Measurements from ENCODE around the gene MIPEP.
"Not testable (repeated sequence)": the region's sequence is repeated elsewhere in the genome, so short reads cannot be mapped to it uniquely, and the experiment has no call there.

MIPEP gene

DNA sequence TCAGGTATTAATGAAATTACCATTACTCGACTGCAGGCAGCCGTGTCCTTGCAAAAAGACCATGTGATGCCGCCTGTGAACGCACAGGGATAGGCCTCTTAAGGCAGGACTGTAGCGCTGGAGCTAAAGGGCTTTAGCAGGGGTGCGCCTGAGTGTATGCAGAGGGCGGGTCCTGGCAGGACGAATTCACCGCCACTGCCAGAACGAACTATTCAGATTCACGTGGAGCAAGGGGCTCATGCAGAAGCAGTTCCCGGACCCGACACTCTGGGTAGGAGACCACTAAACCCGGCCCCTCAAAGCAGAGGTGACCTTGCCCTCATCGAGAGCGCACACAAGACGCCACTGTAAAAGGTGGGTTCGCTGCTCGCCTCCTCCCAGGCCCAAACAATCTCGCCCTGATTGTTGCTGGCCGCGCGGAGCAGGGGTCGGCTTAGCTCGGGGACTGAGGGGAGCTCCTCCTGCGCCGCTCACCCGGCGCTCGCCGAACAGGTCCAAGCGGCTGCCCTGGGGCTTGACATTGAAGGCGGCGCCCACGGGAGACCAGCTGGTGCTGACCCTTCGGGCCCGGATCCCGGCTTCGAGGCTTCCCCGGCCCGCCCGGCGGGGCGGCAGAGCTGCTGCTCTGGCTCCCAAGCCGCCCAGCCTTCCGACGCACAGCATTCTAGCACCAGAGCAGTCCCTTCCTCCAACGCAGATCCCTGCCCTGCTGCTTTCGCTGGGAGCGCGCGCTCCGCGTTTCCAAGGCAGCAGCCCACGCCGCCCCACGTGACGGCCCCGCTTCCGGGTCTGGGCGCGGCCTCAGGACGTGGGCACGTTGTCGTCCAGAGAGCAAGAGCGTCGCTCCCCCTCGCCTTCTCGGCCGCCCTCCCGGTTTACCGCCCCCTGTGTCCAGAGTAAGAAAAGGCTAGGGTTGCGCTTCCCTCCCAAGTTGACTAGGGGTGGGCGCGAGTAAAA is at the start of gene MIPEP:
MIPEP (minus strand) TSS at position 743 of the 957 bp plus-strand sequence; CDS start at position 663, 80 bp downstream.
- peak; percentile 76 for DNase-seq

DNA sequence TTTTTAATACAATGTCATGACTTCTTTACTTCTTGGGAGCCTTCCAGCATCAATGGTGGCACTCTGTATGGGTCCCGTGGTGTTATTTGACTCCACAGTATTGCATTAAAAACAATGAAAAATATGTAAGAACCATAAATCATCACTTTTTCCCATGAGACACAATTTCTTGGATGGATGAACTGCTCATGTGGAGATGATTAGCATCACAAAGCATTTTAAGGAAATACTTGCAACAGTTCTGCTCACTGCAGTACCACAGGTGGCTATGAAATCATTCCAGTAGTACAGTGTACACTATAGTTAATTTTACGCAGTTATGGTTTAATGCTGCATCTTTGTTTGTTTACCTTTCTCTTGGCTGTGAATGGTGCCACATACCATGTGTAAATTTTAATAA is 45.3 kb upstream of the MIPEP start:
- no peak for DNase-seq

DNA sequence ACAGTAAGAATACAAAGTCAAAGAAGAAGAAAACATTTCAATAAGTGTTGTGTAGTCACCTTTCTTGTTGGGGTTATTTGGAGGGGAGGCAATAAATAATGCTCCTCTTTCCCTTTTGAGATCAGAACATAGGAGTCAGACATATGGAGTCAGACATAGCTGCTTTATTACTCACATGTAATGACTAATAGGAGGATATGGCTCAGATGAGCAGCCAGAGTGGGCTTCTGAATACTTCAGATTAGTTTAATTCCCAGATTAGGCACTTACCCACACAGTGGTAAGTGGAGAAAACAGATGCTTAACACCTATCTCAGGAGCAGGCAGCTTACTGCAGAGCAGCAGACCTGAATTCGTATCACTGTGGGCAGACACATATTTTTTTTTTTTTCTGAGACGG is 39.8 kb upstream of the MIPEP start:
- no peak for DNase-seq

DNA sequence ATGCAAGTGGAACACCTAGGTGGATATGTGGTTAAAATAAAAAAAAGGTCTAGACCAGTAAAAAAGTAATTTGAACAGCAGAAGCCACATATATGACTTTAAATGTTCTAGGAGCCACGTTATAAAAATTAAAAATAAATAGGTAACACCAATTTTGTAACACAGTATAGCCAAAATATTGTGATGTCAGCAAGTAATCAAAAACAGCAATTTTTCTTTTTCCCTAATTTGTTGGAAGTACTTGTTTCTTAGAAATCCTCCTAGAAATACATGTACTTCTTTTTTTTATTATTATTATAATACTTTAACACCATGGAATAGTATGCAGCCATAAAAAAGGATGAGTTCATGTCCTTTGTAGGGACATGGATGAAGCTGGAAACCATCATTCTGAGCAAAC is 33.8 kb upstream of the MIPEP start:
- no peak for DNase-seq

DNA sequence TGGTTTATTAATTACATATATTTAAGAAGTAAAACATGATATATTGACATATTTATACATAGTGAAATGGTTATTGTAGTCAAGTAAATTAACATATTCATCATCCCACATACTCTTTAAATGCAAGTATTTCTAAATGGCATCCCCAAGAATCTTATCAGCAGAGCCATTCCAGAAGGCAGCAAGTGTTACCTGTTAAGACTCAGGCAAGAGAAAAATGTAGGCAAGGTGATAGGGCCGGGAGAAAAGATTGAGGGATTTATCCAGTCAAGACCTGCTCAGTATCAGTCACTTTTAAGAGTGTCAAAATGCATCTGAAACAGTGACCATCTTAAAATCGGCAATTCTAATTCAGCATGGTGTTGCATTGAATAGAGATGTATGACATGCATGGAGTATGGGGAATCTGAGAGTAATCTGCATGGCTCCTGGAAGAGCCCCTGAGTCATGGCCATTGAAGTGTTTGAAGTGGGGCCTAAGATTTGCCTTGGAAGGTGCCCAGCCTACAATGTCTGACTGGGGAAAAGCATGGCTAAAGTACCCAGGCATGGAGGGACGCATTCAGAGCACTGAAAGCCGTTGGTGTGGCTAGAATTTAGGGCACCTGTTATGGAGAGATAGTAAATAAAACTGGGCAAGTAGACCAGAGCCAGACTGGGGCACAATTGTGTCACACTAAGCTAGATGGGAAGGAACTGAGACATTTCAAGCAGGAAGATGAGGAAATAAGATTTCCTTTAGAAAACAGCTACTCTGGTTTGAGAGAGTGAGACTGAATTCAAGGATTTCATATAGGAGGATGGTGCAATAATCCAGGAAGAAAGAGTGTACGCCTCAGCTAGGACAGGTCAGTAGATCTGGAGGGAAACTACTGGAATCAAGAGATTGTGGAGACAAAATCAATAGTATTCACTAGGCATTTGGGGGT is 33.1 kb upstream of the MIPEP start:
- no peak for DNase-seq

DNA sequence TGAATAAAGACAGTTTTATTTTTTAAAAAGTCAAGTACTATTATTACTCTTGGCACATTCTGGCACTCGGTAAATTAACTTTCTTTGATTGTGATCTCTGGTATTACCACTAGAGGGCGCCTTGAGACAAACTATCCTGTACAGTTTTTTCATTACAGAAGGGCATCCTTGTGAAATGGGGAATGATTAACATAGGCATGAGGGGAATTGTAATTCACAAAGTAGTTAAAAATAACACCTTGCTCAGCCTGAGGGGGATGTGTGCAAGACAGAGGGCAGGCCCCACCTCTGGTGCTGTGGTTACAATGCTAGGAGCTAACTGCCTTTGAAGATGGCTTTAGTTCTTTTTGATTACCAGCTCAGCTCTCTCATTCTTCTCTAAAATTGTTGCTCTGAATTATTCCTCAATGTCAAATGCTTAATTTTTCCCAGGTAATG is 32.3 kb upstream of the MIPEP start:
- DNase-seq, result no peak

DNA sequence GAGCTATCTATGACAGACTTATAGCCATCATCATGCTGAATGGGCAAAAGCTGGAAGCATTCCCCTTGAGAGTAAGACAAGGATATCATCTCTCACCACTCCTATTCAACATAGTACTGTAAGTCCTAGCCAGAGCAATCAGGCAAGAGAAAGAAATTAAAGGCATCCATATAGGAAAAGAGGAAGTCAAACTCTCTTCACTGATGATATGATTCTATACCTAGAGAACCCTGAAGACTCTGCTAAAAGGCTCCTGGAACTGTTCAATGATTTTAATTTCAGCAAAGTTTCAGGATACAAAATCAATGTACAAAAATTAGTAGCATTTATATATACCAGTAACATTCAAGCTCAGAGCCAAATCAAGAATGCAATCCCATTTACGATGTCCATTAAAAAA is 29.8 kb upstream of the MIPEP start:
- DNase-seq, result no peak

DNA sequence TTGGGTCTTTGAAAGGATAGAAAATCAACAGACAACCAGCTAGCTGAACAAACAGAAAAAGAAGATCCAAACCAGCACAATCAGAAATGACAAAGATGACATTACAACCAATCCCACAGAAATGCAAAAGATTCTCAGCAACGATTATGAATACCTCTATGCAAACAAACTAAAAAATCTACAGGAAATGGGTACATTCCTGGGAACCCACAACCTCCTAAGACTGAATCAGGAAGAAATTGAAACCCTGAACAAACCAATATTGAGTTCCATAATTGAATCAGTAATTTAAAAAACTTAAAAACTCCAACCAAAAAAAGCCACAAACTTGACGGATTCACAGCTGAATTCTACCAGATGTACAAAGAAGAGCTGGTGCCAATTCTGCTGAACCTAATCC is 29.0 kb upstream of the MIPEP start:
- no peak for DNase-seq

DNA sequence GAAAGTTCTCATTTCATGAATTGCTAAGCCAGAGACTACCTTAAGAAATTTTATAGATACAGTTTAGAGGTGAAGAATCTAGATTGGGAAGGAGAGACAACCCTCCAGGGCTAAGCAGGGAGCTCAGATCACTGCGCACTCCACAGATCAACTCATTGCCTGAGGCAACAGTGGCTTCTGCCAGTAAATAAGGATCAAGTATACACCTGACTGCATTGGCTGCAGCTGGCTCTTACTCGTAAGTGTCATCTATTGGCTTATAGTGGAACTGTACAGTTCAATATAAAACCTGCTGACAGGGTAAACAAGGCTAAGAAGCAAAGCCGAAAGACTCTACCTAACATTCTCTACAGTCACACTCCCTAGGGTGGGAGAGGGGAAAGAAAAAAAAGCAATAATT is 26.1 kb upstream of the MIPEP start:
- DNase-seq, result peak; percentile 33

DNA sequence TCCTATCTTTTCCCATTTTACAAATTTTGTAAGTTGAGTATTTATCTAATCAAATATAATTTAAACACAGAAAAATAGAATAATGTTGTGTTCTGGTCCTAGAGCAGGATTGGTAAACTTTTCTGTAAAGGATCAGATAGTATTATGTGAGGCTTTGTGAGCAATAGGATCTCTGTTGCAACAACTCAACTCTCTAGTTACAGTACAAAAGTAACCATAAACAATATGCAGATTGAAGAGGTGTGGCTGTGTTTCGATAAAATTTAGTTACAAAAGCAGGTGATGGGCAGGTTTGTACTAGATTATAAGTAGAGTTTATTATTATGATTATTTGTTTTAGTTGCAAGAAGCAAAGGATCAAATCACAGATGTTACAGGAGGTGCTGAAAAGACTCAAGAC is 23.3 kb upstream of the MIPEP start:
- no peak for DNase-seq

DNA sequence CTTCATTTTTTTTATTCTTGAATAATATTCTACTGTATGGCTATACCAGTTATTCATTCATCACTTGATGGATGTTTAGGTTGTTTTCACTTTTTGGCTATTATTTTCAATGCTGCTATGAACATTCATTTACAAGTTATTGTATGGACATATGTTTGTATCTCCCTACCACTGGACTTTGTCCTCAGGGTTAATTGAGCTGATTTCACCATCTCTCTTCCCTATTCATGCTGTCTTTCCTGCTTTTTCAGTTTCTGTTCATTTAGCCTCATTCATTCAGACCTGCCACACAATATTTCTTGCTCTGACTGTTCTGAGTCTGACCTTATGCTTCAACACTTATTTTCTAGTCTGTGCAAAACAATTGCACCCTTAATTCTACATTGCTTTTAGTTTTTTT is 20.4 kb upstream of the MIPEP start:
- DNase-seq, result no peak

DNA sequence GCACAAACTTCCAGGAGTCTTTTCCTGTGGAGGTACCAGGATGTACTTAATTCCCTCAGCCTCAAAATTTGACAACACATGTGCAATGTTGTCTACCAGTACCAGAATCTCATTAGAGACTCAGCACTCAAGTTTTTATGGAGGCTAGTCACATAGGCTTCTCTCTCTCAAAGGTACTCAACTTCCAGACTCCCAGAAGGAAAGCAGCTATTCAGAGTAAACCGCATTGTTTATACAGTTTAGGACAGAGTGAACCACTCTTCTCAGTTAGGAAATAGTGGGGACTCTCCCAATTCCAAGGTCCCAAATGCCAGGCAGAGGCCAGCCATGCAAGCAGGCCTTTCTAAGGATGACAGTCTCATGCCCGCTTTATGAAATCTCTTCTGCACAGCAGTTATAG is 16.6 kb upstream of the MIPEP start:
- no peak for DNase-seq

DNA sequence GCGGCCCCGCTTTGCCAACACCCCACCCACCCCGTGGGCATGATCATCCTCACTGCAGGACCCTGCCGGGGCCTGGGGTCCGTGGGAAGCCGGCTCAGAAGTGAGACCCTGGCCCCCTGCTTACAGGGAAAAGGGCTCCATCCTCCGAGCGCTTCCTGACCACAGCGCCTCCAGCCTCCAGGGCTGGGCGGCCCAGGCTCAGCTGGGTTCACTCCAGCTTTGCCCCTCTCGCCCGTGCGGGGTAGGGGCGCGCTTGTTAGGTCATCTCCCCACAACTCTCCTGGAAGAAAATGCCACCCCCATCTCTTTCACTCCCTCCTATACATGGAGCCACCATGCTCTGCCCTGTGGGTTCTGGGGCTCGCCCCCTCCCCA is 14.7 kb upstream of the MIPEP start:
- no peak for DNase-seq

DNA sequence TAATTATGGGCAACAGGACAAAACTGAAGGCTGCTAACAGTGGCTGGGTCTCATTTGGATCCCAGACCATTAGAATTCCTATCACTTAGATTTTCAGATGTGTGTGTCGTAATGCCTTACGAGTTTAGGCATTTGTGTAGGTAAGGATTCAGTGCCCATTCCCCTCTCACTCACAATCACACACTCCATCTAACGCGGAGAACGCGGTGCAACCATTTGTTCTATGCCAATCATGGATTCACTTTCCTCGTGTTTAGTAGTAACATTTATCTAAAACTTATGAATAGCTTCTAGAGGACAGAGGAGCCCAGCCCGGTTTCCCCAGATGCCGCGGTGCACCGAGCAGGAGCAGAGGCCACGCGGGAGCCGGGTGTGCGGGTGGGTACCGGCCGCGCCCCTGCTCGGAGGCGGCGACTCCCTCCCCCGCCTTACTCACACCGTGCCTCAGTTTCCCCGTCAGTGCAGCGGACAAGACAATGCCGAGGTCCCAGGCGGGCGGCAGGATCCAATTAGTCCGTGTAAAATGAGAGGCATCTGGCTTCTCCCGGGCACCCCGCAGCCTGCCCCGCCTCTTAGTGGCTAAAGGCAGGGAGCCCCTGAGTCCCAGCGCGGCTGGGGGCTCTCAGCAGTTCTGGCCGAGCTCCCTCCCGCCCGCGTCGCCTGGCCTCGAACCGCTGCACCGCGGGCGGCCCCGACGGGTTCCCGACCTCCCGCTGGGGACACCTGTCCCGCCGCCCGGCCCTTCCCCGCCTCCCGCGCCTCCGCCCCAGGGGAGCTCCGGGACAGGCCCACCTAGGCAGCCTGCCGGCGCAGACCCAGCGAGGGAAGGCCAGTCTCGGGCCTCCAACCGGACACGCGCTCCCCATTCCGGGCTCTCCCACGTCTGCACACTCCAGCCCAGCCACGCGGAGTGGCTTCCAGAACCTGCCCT is 14.0 kb upstream of the MIPEP start:
- no peak for DNase-seq

DNA sequence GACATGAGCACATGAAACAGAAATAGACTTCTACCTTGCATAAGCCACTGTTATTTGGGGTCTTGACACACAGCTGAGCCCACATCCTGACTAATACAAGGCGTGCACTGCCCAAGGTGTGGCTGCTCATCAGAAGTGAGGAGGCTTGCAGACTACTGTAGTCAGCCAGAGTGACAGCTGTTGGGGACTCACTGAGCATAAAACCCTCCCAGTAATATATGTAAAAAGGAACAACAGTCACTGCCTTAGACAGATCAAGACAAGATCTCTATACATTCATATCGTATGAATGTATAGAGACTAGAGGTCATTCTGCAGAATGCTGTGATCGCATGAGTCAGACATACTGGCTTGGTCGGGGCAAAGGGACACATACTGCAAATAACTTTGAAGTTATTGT is 12.2 kb upstream of the MIPEP start:
- no peak for DNase-seq

DNA sequence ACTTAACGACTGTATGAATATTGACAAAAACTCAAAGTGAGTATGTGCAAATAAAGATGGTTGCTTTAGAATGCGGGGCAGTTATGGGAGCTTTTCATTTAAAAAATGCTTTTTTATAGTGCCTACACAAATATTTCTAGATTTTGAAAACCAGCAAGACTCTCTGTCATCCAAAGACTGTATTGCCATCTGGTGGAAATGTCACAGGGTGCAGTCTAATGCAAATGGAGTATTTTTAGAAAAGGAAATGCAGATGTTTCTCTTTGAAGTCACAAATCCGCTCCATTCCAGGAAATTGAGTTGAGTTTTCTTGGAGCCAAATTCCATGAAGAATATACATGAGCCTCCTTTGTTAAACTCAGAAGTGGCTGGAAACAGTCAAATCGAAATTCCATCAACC is 10.4 kb upstream of the MIPEP start:
- DNase-seq, result no peak

DNA sequence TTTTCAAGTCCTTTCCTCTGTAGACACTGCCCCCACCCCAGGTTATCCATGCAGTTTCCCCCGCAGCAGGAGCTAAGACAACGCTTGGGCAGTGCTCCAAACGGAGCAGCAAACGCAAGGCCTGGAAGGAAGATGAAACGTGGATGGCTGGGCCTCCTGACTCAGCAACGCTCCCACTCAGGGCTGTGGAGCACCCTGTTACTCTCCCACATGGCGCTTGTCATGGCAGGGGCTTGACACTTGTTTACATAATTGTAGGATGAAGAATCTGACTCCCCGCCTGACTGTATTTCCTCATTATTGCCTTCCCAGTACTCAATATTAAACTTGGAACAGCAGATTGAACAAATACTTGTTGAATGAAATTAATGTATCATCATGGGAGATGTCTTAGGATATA is 8.9 kb upstream of the MIPEP start:
- no peak for DNase-seq

DNA sequence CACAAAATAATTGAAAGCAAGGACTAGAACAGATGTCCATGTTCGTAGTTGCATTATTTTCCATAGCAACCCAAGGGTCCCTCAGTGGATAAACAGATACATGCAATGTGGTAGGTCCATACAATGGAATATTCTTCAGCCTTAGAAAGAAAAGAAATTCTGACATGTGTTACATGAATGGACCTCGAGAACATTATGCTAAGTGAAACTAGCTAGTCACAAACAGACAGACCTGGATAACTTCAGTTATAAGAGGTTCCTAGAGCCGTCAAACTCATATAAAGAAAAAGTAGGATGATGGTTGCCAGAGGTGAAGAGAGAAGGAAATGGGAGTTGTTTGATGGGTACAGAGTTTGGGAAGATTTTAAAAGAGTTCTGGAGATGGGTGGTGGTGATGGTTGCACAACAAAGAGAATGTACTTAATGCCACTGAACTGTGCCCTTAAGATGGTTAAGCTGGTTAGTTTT is 8.3 kb upstream of the MIPEP start, which contains the start of gene C1QTNF9B:
C1QTNF9B (minus strand) TSS at position 51 of the 468 bp plus-strand sequence.
- not testable (repeated sequence) for DNase-seq

DNA sequence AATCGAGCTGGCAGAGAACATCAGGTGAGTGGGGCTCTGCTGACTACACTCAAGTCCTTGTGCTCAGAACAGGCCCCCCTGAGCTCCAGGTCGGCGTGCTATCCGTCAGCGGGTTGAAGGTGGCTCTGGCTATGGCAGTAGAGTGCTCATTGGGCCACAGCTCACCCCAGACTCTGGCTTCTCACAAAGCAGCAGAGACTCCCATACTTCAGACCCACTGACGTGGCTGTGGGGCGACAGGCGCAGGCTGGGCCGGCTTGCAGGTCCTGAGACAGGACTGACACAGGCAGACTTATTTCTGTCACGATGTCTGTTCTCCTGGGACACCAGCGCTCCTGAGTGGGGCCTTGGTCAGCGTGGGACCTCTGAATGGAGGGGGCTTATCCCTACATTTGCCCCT is 5.5 kb upstream of the MIPEP start:
- DNase-seq, result not testable (repeated sequence)

DNA sequence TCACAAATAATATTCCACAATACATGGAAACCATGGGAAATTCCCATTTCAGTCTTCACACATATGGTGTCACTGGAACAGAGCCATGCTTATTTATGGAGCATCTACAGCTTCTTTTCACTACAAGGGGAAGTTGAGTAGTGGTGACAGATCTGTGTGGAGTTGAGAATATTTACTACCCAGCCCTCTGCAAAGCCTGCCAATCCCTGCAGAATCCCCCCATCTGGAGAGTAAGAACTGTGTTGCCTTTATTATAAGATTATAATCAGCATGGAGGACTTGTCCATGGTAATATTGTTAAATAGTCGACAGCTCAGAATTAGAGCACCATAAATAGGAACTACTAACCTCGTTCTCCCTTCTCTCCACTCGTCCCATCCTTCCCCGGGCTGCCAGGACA is 4.6 kb upstream of the MIPEP start:
- DNase-seq, result not testable (repeated sequence)

DNA sequence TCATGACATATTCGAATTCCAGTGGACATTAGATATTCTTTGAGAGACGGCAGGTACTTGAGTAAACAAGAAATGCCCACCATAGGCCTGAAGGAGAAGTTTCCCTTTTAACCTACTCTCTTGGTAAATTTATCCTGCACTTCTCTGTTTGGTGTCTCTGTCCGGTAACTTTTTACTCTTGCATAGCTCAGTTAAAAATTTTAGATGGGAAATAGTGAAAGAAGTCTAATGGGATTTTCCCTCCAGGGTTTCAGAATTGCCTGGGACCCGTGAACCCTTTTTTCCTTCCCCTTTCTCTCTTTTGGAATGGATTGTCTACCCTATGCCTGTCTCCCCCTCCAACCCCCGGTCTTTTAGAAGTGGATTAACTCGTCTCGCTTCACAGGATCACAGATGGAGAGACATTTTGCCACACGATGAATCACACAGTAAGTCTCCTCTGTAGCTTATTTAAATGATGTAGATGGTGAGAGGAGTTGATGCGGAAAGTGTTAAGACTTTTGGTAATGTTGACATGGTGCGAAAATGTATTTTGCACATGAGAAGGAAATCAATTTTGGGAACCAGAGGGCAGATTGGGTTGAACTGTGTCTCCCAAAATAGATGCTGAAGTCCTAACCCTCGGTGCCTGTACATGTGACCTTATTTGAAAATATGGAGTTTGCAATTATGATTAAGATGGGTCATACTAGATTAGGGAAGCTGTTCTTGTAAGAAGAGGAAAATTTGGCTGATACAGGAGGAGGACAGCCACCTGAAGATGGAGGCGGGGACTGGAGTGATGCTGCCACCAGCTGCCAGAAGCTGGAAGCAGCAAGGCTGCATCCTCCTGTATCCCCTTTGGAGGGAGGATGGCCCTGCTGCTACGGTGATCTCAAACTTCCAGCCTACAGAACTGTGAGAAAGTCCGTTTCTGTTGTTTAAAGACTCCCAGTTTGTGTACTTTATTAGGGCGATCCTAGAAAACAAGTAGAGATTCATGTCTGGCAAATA is 711 bp upstream of the MIPEP start:
- DNase-seq, result no peak
